K562 (cell line): ENCODE data around the gene BZW2. TPM values are rescaled to one million over a fixed set of nuclear protein-coding genes. Genes with fewer than 3 reads are reported as not detected.

Experiments
- CEBPG ChIP-seq, 3 experiments: fragments of 200-800 bp in 1 of 3; sonication (Bioruptor generic) in 1 of 3; sonication (generic) in 1 of 3; formaldehyde crosslinking in 1 of 3; IDR thresholded peaks in 2 of 3; conservative IDR thresholded peaks in 1 of 3; 2 replicates each; pipeline versions ENCODE4 v1.6.1 to v1.8.0; 2016 to 2022; ENCODE audit warnings: missing compliant biosample characterization in 2 of 3, missing genetic modification characterization in 2 of 3, mild to moderate bottlenecking in 1 of 3, missing genetic modification reagents in 1 of 3
- ETV1 ChIP-seq: fragments of 450-650 bp; conservative IDR thresholded peaks from 2 replicates; pipeline ENCODE4 v1.6.1; 2016; ENCODE audit warnings: missing genetic modification characterization, control low read depth, low read depth, missing compliant biosample characterization
- FOXM1 ChIP-seq, 2 experiments: fragments of 450-650 bp in 1 of 2; sonication (generic) in 1 of 2; formaldehyde crosslinking in 1 of 2; IDR thresholded peaks; 2 replicates each; pipeline versions ENCODE4 v1.6.1 to v1.9.0; 2017 to 2022; ENCODE audit warnings: low read depth in 2 of 2, mild to moderate bottlenecking in 2 of 2, missing genetic modification reagents in 1 of 2, moderate library complexity in 1 of 2
- GATA2 ChIP-seq: sonication (generic); formaldehyde crosslinking; IDR thresholded peaks from 2 replicates; pipeline ENCODE4 v1.4.0; 2020; ENCODE audit warnings: mild to moderate bottlenecking, missing genetic modification reagents
- HMG20B ChIP-seq: fragments of 250-450 bp; sonication (Bioruptor Pico); IDR thresholded peaks from 2 replicates; pipeline ENCODE4 v1.5.0; 2021; ENCODE audit warnings: mild to moderate bottlenecking
- POLR2A ChIP-seq: fragments of 450-650 bp; conservative IDR thresholded peaks from 2 replicates; pipeline ENCODE4 v1.6.1; 2016
- PURB ChIP-seq: sonication (generic); formaldehyde crosslinking; IDR thresholded peaks from 2 replicates; pipeline ENCODE4 v1.9.0; 2021; ENCODE audit warnings: low read depth, mild to moderate bottlenecking, missing genetic modification reagents
- TEAD4 ChIP-seq, 2 experiments: sonication (generic) in 1 of 2; formaldehyde crosslinking in 1 of 2; IDR thresholded peaks; 2 replicates each; pipeline versions ENCODE4 v1.6.1 to v1.8.0; 2012 to 2022; ENCODE audit warnings: borderline replicate concordance in 1 of 2, inconsistent platforms in 1 of 2, low read length in 1 of 2, mild to moderate bottlenecking in 1 of 2, missing genetic modification reagents in 1 of 2
- WHSC1 ChIP-seq: IDR thresholded peaks from one replicate; pipeline ENCODE4 v1.6.1; 2012; ENCODE audit warnings: low read length, control low read depth, inconsistent platforms
- ZC3H8 ChIP-seq: fragments of 450-650 bp; IDR thresholded peaks from 2 replicates; pipeline ENCODE4 v1.6.1; 2017
- ZNF436 ChIP-seq: fragments of 250-450, 450-650 bp; sonication (Bioruptor Pico); formaldehyde crosslinking; IDR thresholded peaks from 2 replicates; pipeline ENCODE4 v1.7.0; 2020; ENCODE audit warnings: mild to moderate bottlenecking
- polyA plus RNA-seq, 8 experiments: library from polyadenylated mRNA; depleted of rRNA in 4 of 8; stranded (reverse) in 5 of 8; unstranded in 3 of 8; fragments of >200 nt; fragmentation: Nextera tagmentation in 2 of 8; fragmentation: Illumina TruSeq in 1 of 8; extraction: Ambion mirVana in 2 of 8; extraction: Trizol in 1 of 8; gene quantifications; 2 replicates each; pipeline versions ENCODE4 v1.2.1 to v1.2.3, GENCODE V29; 2011 to 2014; ENCODE audit warnings: inconsistent platforms in 1 of 8, missing spikeins in 1 of 8
- total RNA-seq, 7 experiments: library from RNA; depleted of rRNA in 6 of 7; stranded (reverse); fragments of >200 nt in 6 of 7; fragmentation: Illumina TruSeq in 2 of 7; extraction: Trizol in 2 of 7; gene quantifications; 2 replicates each; pipeline versions ENCODE4 v1.2.1 to v1.2.3, GENCODE V29; 2011 to 2021; ENCODE audit warnings: low replicate concordance in 1 of 7
- TF ChIP-seq, protein P1 (sequence below): sonication (generic); formaldehyde crosslinking; IDR thresholded peaks from 2 replicates; pipeline ENCODE4 v1.8.0; 2022; ENCODE audit warnings: mild to moderate bottlenecking, missing genetic modification reagents
- TF ChIP-seq, protein P2 (sequence below): fragments of 450-650 bp; formaldehyde crosslinking; IDR thresholded peaks from 2 replicates; pipeline ENCODE4 v1.4.0; 2022; ENCODE audit warnings: missing genetic modification characterization
- TF ChIP-seq, protein P3 (sequence below): fragments of 250-450 bp; sonication (Bioruptor Pico); IDR thresholded peaks from 2 replicates; pipeline ENCODE4 v1.8.0; 2021; ENCODE audit warnings: mild to moderate bottlenecking, moderate library complexity
- TF ChIP-seq, protein P4 (sequence below), 2 experiments: fragments of 450-650 bp in 1 of 2; sonication (generic) in 1 of 2; formaldehyde crosslinking in 1 of 2; IDR thresholded peaks; 2 replicates each; pipeline versions ENCODE4 v1.7.1 to v1.9.0; 2016 to 2022; ENCODE audit warnings: inconsistent platforms in 1 of 2, mild to moderate bottlenecking in 1 of 2, missing genetic modification reagents in 1 of 2

The BZW2 gene
- total and polyA plus RNA-seq, 9 of the 15 experiments (the other 6 are each of a cell fraction or from before 2014, with no cell fraction given) = 140 to 316 (median 173) TPM

DNA sequence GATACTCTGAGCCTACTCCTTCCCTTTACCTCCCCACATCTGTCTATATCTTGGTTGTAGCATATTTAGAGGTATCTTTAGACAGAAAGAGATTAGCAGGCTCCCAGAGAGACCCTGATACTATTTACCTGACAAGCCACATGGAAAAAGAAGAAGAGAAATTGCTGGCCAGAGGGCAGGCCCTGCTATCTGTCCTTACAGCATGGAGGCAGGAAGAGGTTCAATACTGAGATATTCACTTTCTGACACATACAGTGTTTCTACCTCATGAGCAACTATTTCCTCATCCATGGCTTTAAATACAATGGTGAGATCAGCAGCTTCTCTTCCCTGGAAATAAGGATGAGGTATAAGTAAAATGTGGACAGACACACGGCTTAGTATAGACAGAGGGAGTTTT lies 73.7 kb downstream of the BZW2 start (continued):
- TF ChIP-seq, protein P1, sequence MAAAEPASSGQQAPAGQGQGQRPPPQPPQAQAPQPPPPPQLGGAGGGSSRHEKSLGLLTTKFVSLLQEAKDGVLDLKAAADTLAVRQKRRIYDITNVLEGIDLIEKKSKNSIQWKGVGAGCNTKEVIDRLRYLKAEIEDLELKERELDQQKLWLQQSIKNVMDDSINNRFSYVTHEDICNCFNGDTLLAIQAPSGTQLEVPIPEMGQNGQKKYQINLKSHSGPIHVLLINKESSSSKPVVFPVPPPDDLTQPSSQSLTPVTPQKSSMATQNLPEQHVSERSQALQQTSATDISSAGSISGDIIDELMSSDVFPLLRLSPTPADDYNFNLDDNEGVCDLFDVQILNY (CRISPR knock-in tag) = no peak
- no peak for TF ChIP-seq ZNF436 (CRISPR knock-in tag)
- no peak for TF ChIP-seq ZC3H8
- TF ChIP-seq TEAD4 (IDR thresholded peaks at IDR 0.05; ENCODE audit: low read length) = peak; percentile 93
- no peak for TF ChIP-seq TEAD4 (CRISPR knock-in tag; IDR thresholded peaks at IDR 0.05; ENCODE audit: borderline replicate concordance)
- TF ChIP-seq, protein P2, sequence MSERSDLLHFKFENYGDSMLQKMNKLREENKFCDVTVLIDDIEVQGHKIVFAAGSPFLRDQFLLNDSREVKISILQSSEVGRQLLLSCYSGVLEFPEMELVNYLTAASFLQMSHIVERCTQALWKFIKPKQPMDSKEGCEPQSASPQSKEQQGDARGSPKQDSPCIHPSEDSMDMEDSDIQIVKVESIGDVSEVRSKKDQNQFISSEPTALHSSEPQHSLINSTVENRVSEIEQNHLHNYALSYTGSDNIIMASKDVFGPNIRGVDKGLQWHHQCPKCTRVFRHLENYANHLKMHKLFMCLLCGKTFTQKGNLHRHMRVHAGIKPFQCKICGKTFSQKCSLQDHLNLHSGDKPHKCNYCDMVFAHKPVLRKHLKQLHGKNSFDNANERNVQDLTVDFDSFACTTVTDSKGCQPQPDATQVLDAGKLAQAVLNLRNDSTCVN = no peak
- TF ChIP-seq PURB (CRISPR knock-in tag) = no peak
- TF ChIP-seq WHSC1 = no peak
- TF ChIP-seq, protein P3, sequence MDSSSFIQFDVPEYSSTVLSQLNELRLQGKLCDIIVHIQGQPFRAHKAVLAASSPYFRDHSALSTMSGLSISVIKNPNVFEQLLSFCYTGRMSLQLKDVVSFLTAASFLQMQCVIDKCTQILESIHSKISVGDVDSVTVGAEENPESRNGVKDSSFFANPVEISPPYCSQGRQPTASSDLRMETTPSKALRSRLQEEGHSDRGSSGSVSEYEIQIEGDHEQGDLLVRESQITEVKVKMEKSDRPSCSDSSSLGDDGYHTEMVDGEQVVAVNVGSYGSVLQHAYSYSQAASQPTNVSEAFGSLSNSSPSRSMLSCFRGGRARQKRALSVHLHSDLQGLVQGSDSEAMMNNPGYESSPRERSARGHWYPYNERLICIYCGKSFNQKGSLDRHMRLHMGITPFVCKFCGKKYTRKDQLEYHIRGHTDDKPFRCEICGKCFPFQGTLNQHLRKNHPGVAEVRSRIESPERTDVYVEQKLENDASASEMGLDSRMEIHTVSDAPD (CRISPR knock-in tag) = no peak
- no peak for TF ChIP-seq POLR2A
- TF ChIP-seq, protein P4, sequence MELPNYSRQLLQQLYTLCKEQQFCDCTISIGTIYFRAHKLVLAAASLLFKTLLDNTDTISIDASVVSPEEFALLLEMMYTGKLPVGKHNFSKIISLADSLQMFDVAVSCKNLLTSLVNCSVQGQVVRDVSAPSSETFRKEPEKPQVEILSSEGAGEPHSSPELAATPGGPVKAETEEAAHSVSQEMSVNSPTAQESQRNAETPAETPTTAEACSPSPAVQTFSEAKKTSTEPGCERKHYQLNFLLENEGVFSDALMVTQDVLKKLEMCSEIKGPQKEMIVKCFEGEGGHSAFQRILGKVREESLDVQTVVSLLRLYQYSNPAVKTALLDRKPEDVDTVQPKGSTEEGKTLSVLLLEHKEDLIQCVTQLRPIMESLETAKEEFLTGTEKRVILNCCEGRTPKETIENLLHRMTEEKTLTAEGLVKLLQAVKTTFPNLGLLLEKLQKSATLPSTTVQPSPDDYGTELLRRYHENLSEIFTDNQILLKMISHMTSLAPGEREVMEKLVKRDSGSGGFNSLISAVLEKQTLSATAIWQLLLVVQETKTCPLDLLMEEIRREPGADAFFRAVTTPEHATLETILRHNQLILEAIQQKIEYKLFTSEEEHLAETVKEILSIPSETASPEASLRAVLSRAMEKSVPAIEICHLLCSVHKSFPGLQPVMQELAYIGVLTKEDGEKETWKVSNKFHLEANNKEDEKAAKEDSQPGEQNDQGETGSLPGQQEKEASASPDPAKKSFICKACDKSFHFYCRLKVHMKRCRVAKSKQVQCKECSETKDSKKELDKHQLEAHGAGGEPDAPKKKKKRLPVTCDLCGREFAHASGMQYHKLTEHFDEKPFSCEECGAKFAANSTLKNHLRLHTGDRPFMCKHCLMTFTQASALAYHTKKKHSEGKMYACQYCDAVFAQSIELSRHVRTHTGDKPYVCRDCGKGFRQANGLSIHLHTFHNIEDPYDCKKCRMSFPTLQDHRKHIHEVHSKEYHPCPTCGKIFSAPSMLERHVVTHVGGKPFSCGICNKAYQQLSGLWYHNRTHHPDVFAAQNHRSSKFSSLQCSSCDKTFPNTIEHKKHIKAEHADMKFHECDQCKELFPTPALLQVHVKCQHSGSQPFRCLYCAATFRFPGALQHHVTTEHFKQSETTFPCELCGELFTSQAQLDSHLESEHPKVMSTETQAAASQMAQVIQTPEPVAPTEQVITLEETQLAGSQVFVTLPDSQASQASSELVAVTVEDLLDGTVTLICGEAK (IDR thresholded peaks at IDR 0.05) = 0 out of 2 replicates have a peak, but pooled peaks have one; percentile 6
- TF ChIP-seq, protein P4 (CRISPR knock-in tag; IDR thresholded peaks at IDR 0.05) = no peak
- no peak for TF ChIP-seq HMG20B (CRISPR knock-in tag)
- peak; percentile 89 for TF ChIP-seq CEBPG (CRISPR knock-in tag; IDR thresholded peaks at IDR 0.05)
- TF ChIP-seq CEBPG (tag; conservative IDR thresholded peaks at IDR 0.05 in 1 of 2, IDR thresholded peaks at IDR 0.05 in 1 of 2) = peak; percentile 46 to 92
- TF ChIP-seq ETV1 = peak; percentile 60
- peak; percentile 62 for TF ChIP-seq FOXM1 (IDR thresholded peaks at IDR 0.05; ENCODE audit: low read depth)
- TF ChIP-seq FOXM1 (CRISPR knock-in tag; IDR thresholded peaks at IDR 0.05; ENCODE audit: low read depth) = no peak
- peak; percentile 73 for TF ChIP-seq GATA2 (CRISPR knock-in tag)
